Suprapubic skin (tissue), 4 donors: ENCODE measurements around the gene CDH13.

Experiments used
- CTCF ChIP-seq, 2 donors: fragments of 200-600 bp in 1 of 2; fragments of 450-650 bp in 1 of 2; sonication (generic) in 1 of 2; IDR thresholded peaks; one replicate each; pipeline ENCODE4 v1.5.1; 2016 to 2019; ENCODE audit warnings: antibody characterized with exemption in 2 of 2, mild to moderate bottlenecking in 1 of 2, moderate library complexity in 1 of 2
- EP300 ChIP-seq: sonication (generic); formaldehyde crosslinking; IDR thresholded peaks from one replicate; pipeline ENCODE4 v1.6.1; 2017; ENCODE audit warnings: antibody characterized with exemption
- POLR2A ChIP-seq, 2 donors: fragments of 450-650 bp; IDR thresholded peaks; one replicate each; pipeline ENCODE4 v1.6.1; 2017; ENCODE audit warnings: antibody characterized with exemption in 2 of 2, mild to moderate bottlenecking in 2 of 2, moderate library complexity in 2 of 2
- POLR2AphosphoS5 ChIP-seq, 3 donors: sonication (generic); formaldehyde crosslinking; IDR thresholded peaks; one replicate each; pipeline ENCODE4 v1.6.1; 2017; ENCODE audit warnings: antibody characterized with exemption in 3 of 3

GRCh38 chr16:82664181-82664580 lies 37.4 kb downstream of the CDH13 start:
- TF ChIP-seq CTCF (IDR thresholded peaks at IDR 0.05) (no peak), POLR2AphosphoS5 (IDR thresholded peaks at IDR 0.05) (no peak), EP300 (no peak), POLR2A (IDR thresholded peaks at IDR 0.05) (no peak)
